Cardiac fibroblast (primary cell): ENCODE measurements around the gene MUC21.

Experiments used
- DNase-seq, 2 donors: peaks; one replicate each; pipeline versions ENCODE4 v3.0.0 to v3.0.0-alpha.2; 2010; ENCODE audit warnings: low read depth in 2 of 2
- H3K4me3 ChIP-seq, 2 donors: replicated peaks in 1 of 2; 1 replicate in 1 of 2; 2 replicates in 1 of 2; pipeline ENCODE4 v1.5.1; 2011; ENCODE audit warnings: low read depth in 2 of 2, low read length in 2 of 2, mild to moderate bottlenecking in 2 of 2, moderate library complexity in 1 of 2
- TF ChIP-seq, protein P1 (sequence below): IDR thresholded peaks from one replicate; pipeline ENCODE4 v1.5.1; 2011; ENCODE audit warnings: low read depth, mild to moderate bottlenecking, low read length, inconsistent platforms

Gene MUC21

DNA sequence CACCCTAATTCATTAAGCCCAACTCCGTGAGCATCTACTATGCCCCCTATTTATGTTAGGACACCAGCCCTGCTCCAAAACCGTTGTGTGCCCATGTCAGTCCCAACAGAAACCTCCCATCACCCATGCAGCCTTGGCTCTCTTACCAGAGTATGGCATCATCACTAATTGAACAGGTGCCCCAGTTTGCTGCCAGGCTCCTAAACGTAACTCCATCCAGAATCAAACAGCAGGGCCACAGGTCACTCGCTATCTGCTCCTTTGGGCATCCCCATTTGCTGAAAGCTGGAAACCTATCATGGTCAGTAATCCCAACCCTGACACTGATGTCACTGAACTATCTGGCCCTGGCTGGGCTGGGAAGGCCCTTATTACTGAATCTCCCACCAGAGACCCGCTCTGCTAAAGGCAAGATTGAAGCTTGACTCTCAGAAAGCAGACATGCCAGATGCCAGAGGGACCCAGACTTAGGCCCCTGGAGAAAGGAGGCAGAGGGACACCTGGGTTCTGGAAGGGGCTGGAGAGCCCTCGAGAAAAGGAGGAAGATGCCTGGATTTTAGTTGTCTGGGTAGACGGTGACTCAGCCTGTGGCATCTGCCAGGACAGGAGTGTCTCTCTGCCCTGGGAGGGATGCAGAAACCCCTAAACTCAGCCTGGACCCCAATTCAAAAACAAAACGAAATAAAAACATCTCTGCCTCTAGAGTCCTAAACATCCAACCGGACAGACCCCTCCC, 28.7 kb upstream of the MUC21 start:
- no peak overlapping the region for H3K4me3 ChIP-seq
- TF ChIP-seq, protein P1, sequence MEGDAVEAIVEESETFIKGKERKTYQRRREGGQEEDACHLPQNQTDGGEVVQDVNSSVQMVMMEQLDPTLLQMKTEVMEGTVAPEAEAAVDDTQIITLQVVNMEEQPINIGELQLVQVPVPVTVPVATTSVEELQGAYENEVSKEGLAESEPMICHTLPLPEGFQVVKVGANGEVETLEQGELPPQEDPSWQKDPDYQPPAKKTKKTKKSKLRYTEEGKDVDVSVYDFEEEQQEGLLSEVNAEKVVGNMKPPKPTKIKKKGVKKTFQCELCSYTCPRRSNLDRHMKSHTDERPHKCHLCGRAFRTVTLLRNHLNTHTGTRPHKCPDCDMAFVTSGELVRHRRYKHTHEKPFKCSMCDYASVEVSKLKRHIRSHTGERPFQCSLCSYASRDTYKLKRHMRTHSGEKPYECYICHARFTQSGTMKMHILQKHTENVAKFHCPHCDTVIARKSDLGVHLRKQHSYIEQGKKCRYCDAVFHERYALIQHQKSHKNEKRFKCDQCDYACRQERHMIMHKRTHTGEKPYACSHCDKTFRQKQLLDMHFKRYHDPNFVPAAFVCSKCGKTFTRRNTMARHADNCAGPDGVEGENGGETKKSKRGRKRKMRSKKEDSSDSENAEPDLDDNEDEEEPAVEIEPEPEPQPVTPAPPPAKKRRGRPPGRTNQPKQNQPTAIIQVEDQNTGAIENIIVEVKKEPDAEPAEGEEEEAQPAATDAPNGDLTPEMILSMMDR = no peak
- DNase-seq = no peak

GRCh38 chr6:30955367-30956042, 28.0 kb upstream of the MUC21 start:
- H3K4me3 ChIP-seq = peak overlapping the region; percentile 29 to 39
- DNase-seq = peak; percentile 9 to 15
- TF ChIP-seq, protein P1 = no peak

DNA sequence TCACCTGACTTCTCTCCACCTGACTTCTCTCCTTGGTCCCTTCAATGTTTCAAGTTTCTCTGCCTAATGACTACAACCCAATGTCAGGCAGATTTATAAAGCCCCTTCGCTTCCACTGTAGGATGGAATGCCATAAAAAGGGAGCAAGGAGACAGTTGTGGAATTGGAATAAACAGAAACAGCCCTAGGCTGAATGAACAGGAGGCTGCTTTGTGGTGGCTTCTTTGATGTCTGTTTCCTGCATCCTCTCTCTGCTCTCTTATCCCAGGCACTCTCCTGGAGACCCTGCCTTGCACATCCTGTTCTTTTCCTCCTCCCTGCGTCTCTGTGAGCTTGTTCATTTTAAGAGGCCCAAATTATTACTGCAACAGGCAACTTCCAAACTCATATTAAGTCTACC, 25.8 kb upstream of the MUC21 start:
- DNase-seq = no peak
- no peak overlapping the region for H3K4me3 ChIP-seq
- TF ChIP-seq, protein P1 = no peak

DNA sequence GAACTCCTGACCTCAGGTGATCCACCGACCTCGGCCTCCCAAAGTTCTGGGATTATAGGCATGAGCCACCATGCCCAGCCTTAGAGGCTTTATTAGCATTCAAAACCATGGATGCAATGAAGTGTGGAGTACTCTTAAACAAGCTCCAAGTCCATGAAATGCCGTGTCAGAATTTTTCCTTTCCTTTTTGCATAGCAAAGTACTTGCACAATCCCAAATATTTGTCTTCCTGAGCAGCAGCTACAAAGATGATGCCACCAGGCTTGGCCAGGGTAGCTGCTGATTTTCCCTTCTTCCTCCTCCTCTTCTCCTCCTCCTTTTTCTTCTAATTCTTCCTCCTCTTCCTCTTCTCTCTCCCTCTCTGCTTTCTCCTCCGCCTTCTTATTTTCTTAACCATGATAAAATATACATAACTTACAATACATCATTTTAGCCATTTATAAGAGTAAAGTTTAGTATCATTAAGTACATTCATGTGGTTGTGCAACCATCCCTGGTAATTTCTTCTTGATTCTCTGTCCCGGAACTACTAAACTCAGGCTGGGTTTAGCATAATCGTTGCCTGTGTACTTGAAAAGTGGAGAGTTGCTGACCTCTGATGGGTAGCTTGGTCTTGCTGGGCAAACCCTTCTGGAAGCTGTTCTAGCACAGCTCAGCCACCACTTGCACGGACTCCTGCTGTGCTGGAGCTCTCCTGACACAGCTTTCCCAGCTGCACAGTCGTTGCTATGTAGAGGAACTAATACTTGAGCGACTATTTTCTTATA, 22.4 kb upstream of the MUC21 start:
- TF ChIP-seq, protein P1 = no peak
- DNase-seq = peak; percentile 15 to 26
- no peak overlapping the region for H3K4me3 ChIP-seq

- TF ChIP-seq, protein P1 = no peak
- no peak overlapping the region for H3K4me3 ChIP-seq
- no peak for DNase-seq
Observed at GRCh38 chr6:30962716-30963115, 20.8 kb upstream of the MUC21 start.

- no peak for DNase-seq
- TF ChIP-seq, protein P1 = no peak
- H3K4me3 ChIP-seq = no peak overlapping the region
Observed at GRCh38 chr6:30963641-30964040, 19.9 kb upstream of the MUC21 start.
